Activated T-helper 1 cell treated with Interleukin-2 at 50 U/mL for 16 hours (primary cell): ENCODE data around the gene FAM13A.

ENCODE experiments used
- DNase-seq: peaks from one replicate; pipeline ENCODE4 v3.0.0-alpha.2; 2020; ENCODE audit warnings: low read depth

FAM13A gene

DNA sequence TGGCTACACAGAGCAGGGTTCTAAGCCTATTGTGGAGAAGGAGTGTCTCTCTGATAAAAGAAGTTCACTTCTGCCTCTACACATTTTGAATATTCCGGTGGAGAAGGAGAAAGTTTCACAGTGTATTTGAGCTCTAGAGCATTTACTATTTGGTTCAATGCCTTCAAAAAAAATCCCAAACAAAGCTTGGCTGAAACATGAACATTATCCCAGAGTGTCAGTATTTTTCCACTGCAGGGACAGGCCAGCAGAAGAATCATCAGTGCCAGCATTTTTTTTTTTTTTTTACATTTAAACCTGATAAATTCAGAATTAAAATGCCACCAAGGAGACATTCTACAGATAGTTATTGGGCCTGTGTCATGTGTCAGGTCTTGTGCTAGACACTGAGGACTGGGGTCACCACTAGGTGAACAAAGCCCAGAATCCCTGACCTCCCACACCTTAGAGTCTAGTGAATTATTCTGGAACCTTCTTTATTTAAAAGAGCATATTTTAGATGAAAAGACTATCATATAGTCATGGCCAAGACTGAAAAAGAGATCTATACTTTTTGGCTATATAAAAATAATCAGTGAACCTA is 311.3 kb downstream of the FAM13A start:
- DNase-seq, result no peak

DNA sequence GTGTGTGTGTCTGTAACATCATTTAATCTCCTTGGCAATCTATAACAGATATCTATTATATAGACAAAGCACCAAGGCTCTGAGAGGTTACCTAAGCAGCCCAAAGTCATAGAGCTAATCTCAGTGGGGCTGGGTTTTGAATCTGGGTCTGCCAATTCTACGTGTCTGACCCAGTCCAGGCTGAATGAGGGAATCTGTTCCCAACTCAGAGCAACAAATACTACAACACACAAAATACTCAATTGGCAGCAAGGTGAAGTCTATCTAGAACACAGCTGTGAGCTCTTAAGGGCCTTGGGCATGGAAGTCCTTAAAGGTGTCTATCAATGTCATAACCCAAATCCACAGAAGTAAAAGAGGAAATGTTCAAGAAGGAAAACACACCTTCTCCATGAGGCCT is 311.8 kb downstream of the FAM13A start:
- no peak for DNase-seq

GRCh38 chr4:88744609-88745008 is 312.4 kb downstream of the FAM13A start:
- no peak for DNase-seq

DNA sequence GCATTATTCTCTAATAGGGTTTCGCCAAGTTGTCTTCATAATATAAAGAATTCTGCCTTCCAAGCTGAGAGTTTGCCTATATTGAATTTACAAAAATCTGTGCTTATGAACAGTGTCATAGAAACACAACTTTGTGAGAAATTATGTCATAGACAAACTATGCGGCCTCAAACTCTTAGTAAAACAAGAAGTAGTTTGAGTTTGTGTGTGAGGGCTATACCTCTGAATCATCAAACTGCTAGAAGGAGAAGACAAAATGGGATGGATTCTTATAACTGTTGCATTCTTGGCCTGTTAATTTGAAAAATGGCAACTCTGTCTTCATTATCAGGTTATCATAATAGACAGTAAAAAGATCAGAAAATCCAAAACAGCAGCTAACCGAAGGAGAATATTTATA is 313.3 kb downstream of the FAM13A start:
- no peak for DNase-seq

DNA sequence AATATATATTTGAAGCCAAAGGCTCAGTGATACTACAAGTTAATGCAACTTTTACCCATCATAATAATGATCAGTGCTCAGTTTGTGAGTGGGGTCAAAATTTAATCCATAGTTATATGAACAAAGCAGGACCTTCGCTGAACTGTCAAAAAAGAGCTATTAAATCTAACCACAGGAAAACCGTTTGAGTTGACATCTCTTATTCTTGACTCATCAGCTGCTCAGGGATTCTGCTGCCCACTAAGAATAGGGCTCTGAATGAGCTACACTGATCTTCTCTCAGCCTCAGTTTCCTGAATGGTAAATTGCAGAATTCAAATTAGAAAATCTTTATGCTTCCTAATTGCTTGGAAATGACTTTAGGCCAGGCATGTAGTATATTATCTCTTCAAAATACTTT is 314.4 kb downstream of the FAM13A start:
- no peak for DNase-seq

GRCh38 chr4:88738180-88738579 is 318.8 kb downstream of the FAM13A start:
- no peak for DNase-seq

DNA sequence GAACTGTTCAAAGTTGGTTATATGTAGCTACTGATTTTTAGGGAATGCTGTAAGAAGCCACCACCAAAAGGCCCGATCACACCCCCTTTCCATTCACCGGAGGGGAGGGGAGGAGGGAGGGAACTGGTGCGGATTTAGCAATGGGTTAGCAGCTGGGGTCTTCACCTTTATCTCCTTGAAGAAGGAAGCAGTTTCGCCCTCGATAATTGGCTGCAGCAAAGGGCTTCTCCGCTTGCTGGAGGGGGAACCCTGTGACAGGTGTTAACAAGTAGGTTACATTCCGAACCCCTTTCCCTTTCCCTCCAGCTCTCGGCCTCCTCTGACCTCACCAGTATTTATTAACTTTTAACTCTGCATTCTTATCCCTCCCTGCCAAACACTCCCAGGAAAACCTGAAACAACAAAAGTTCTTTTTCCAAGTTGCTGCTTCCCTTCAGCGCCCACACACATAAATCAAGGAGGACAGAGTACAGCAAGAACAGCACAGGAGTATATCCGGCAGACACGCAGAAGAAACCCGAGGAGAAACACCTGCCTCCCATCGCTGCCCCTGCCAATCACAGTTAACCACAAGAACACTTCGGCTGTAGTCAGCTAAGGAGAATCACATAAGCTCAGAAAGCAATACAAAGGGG is 319.6 kb downstream of the FAM13A start:
- DNase-seq, result no peak

GRCh38 chr4:88736264-88736663 is 320.7 kb downstream of the FAM13A start:
- no peak for DNase-seq

GRCh38 chr4:88735564-88735963 is 321.4 kb downstream of the FAM13A start:
- no peak for DNase-seq

DNA sequence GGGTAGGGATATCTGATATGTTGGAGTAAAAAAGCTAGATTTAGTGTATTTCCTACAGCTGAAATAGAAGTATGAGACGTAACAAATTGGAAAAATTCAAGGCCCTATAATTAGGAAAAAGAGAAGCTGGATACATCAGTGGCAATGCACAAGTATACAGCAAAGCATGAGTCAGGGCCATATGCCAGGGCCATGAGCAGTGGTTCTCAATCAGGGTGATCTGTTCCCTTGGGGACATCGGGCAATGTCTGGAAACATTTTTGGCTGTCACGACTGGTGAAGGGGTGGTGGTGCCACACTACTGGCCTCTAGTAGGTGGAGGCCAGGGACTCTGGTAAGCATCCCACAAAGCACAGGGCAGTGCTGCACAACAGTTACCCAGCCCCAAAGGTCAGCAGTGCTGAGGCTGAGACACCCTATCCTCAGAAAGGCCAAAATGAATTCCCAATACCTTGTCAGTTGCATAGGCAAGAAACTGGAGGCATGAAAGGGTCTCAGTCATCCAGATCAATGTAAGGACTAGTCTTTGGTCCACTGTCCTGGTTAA is 322.5 kb downstream of the FAM13A start:
- DNase-seq, result no peak

GRCh38 chr4:88732714-88733368 is 324.1 kb downstream of the FAM13A start:
- DNase-seq, result no peak

- no peak for DNase-seq
Measured at GRCh38 chr4:88731381-88731780, 325.6 kb downstream of the FAM13A start.

DNA sequence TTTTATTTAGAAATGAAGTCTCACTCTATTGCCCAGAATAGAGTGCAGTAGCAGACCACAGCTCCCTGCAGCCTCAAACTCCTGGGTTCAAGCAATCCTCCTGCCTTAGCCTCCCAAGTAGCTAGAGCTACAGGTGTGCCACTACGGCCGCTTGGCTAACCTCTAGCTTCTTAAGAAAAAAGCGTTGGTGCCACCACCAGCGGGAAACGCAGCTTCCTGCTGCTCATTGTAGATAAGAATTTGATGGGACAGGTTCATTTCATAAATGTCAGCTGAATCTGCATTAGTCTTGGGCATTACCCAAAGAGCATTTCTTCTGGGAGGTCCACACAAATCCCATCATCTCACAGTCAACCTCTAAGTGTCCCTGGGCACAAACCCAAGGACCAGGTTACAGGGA is 326.2 kb downstream of the FAM13A start:
- DNase-seq, result no peak

DNA sequence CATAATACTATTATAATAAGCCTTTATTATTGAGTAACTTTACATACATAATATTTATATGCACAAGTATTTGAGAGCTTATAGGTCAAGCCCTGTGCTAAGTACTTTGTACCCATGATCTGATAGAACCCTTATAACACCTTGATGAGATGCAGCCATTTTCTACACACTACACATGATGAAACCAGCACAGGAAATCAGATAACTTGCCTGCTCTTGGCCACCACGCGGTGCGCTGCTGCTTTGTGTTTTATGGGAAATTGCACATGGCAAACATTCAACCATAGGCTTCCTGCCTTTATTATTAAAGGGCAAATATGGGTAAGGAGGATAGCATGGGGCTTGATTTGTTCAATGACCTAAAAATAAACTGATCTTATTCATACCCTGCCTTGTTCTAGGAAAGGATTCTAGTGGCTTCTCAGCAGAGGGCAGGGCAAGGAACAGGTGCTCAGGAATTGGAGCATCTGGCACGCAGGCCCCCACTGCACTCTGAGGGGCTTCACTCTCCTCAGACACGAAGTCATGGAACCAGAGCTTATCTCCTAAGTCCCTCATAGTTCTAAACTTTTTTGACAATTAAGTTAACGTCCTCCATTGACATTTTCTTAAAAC is 327.7 kb downstream of the FAM13A start:
- DNase-seq, result no peak

GRCh38 chr4:88728146-88728545 is 328.8 kb downstream of the FAM13A start:
- DNase-seq, result no peak

DNA sequence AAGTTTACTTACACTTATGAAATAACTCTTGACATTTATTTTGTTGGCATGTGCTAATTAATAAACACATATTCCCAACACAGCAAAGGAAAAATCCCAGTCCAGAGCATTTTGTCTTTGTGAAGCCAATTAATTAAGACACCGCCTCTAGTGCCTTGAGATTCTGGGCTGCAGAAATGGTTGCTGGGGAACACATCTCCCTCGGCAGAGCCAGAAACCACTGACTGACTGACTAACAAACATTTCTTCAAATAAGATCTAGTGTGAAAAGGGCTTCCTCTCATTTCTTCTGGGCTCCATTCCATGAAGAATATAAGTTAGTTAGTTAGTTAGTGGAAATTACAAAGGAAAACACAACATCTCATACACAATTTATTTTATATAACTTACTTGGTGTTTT is 331.0 kb downstream of the FAM13A start:
- DNase-seq, result no peak

DNA sequence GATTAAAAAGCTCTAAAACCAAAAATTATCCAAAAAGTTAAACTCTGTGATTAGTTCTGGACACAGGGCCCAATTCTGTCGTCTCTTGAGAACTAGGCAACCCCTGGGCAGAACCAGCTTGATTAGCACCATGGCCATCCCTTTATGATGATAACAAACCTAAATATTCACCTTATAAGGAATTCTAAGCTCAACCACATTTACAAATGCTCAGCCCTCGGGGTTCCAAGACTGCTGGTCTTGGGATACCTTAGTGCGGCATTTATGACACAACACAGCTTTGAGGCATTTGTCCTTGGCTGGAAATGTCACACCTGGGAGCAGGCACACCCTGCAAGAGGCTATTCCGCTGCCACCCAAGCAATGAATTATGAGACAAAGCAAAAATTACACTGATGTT is 331.8 kb downstream of the FAM13A start:
- no peak for DNase-seq

- DNase-seq, result no peak
Measured at GRCh38 chr4:88724406-88724805, 332.6 kb downstream of the FAM13A start.

- DNase-seq, result no peak
Measured at GRCh38 chr4:88722828-88723227, 334.2 kb downstream of the FAM13A start.

DNA sequence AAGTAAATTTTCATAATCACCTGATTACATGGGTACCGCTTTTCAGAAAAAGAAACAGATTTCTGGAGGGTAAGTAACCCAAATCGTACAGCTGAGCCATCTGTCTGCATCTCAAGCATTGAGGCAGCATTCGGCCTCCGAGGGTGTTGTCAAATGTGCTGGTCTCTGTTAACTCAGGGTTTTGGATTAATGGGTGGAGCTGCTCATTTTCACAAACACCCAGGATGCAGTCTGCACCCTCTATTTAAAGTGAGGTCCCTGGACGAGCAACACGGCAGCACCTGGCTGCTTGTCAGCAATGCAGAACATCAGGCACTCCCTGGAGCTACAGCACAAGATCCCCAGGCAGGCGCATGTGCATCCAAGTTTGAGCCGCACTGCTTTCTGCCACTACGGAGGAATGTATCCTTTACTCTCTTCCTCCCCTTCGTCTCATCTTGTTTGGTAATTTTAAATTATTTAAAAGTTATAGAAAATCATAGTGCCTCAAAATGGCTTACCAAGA is 334.7 kb downstream of the FAM13A start:
- DNase-seq, result no peak

DNA sequence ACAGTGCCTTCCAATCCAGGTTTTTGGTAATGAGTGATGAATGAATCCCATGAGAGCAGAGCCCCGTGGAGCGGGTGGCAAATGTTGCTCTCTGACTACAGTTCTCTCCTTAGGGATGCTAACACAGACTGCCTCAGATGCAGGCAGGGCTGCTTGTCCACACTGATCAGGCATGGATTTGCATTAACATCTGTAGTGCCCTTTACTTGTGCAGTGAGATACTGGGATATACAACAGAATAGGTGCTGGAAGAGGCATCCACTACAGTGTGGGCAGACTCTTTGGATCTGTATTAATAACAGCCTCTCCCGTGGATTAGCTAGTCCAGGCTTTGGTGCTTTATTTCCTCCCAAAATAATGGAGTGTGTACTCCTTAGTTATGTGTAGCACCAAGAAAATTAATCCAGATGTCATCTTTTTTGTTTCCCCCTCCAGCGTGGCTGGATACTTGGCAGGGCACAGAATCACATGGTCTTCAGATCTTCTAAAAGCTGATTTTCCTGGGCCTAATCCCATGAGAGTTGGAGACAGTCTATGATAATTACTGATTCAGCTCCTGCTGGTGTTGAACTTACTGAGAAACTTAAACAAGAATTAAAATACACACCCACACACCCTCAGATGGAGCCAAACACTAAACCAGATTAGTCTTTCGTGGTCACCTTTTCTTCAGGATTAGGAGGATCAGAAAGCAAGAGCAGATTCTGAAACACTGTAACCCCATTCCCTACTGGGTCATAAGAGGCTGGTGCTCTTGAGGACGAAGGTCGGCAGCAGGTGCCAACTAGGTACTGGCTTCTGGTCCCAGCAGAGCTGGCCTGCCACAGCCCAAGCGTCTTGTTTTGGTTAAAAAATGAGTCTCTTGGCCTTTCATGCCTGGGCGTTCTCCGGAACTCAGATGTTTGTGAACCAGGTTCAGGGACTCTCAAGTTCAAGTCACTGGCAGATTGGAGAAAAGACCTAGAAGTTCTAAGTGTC is 336.2 kb downstream of the FAM13A start:
- DNase-seq, result no peak

DNA sequence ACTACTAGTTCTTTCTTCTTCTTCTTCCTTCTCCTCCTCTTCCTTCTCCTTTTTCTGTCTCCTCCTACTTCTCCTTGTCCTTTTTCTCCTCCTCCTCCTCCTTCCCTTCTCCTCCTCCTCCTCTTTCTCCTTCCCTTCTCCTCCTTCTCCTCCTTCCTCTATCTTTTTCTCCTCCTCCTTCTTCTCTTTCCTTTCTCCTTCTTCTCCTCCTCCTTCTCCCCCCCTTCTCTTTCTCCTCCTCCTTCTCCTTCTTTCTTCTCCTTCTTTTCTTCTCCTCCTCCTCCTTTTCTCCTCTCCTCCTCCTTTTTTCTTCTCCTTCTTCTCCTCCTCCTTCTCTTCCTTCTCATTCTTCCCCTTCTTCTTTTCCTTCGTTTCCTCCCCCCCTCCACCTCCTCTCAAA is 337.6 kb downstream of the FAM13A start:
- DNase-seq, result no peak
